Fibroblast of villous mesenchyme (primary cell): Measurements from ENCODE around the gene RGSL1. TPM values are rescaled to one million over a fixed set of nuclear protein-coding genes. Genes with fewer than 3 reads are reported as not detected.
A peak's percentile ranks its signal among the peaks of the same experiment; 100 is the strongest.

Experiments
- DNase-seq: peaks from one replicate; pipeline ENCODE4 v3.0.0-alpha.2; 2010; ENCODE audit warnings: low read depth
- H3K4me3 ChIP-seq: 2 replicates; pipeline ENCODE4 v1.5.1; 2011; ENCODE audit warnings: low read depth, mild to moderate bottlenecking, low read length
- total RNA-seq: library from RNA; depleted of rRNA; stranded (reverse); fragments of >200 nt; gene quantifications from 2 replicates; pipeline ENCODE4 v1.2.3, GENCODE V29; 2012
- TF ChIP-seq, protein P1 (sequence below): IDR thresholded peaks from 2 replicates; pipeline ENCODE4 v1.5.1; 2012; ENCODE audit warnings: low read depth, mild to moderate bottlenecking, low read length; ENCODE audit not compliant: insufficient read depth

RGSL1 gene
- total RNA-seq, 1 donor: not detected

DNA sequence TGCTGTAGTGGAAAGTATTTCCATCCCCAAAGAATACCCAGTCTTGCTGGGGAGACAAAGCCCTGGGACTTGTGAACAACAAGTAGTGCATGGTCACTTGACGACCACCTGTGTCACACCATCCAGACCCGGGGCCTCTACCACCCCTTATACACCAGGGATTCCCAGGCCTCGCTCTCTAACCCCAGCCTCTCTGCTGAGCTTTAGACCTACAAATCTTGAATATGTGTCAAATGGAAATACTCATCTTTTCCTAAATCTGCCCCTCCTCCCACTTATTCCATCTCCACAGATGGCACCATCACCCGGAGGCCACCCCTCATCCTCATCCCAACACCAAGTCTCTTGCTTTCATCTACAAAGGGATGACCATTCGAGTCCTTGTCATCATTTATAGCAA is 140.0 kb downstream of the RGSL1 start:
- TF ChIP-seq, protein P1, sequence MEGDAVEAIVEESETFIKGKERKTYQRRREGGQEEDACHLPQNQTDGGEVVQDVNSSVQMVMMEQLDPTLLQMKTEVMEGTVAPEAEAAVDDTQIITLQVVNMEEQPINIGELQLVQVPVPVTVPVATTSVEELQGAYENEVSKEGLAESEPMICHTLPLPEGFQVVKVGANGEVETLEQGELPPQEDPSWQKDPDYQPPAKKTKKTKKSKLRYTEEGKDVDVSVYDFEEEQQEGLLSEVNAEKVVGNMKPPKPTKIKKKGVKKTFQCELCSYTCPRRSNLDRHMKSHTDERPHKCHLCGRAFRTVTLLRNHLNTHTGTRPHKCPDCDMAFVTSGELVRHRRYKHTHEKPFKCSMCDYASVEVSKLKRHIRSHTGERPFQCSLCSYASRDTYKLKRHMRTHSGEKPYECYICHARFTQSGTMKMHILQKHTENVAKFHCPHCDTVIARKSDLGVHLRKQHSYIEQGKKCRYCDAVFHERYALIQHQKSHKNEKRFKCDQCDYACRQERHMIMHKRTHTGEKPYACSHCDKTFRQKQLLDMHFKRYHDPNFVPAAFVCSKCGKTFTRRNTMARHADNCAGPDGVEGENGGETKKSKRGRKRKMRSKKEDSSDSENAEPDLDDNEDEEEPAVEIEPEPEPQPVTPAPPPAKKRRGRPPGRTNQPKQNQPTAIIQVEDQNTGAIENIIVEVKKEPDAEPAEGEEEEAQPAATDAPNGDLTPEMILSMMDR: no peak
- no peak for DNase-seq
- H3K4me3 ChIP-seq: no peak overlapping the region

- H3K4me3 ChIP-seq: no peak overlapping the region
- TF ChIP-seq, protein P1: peak; percentile 93
- DNase-seq: peak; percentile 79
Measured at GRCh38 chr1:182595641-182596240, 145.8 kb downstream of the RGSL1 start.

DNA sequence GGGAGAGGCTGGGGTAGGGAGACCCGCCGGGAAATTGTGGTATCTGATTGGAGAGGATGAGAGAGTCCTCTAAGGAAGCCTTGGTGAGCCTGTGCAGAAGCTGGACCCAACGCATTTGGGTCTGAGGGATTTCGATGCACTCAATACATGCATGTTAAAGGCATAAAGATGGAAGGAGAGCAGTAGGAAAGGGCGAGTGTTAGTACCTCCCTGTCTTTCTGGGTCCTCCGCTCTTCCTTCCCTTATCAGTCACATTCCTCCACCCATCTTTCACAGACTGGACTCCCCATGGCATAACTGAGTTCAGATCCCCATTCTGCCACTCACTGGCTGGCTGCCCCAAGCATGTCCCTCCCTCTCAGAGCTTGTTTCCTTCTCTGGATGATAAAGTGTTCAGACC is 147.0 kb downstream of the RGSL1 start:
- no peak for DNase-seq
- TF ChIP-seq, protein P1: no peak
- H3K4me3 ChIP-seq: no peak overlapping the region

GRCh38 chr1:182598296-182598695 is 148.3 kb downstream of the RGSL1 start:
- no peak overlapping the region for H3K4me3 ChIP-seq

DNA sequence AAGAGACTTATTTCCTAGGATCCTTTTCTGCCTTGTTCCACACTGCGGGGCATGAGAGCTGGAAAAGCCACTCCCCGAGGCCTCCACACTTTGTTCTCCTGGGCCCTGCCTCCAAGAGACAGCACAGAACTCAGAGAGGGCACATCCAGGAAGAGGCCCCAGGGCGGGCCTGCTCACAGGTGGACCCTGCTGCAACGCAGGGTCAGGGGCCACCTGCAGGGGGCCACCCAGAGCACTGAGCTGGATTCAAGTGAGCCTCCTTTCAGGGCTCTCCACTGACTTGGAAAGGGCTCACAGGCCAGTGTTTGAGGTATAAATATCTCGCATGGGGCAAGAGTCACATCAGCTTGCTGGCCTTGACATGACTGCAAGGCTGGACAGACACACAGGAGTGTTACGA is 149.4 kb downstream of the RGSL1 start:
- TF ChIP-seq, protein P1: peak; percentile 44
- DNase-seq: no peak
- H3K4me3 ChIP-seq: no peak overlapping the region

More at GRCh38 chr1:182598296-182598695, 148.3 kb downstream of the RGSL1 start:
- TF ChIP-seq, protein P1: no peak
- DNase-seq: no peak

GRCh38 chr1:182600036-182600713 is 150.2 kb downstream of the RGSL1 start:
- H3K4me3 ChIP-seq: no peak overlapping the region
- no peak for DNase-seq
- TF ChIP-seq, protein P1: no peak
